IMR-90 (cell line): ENCODE data around the gene SLCO2B1. TPM values are rescaled to one million over a fixed set of nuclear protein-coding genes. Genes with fewer than 3 reads are reported as not detected.

Experiments used
- ATAC-seq: fragments of 200-7000 bp; cut with Tn5 transposase; 2 replicates; pipeline ENCODE4 v1.9.1; 2020; ENCODE audit warnings: low read depth, mild to moderate bottlenecking, moderate library complexity
- BruUV-seq: library from RNA; stranded (reverse); fragments of 400-500 nt; replicated peaks from 2 replicates; lab custom pipeline; 2021; lab: Mats Ljungman, UMichigan
- CTCF ChIA-PET: fragments of 300-600 bp; formaldehyde crosslinking; extraction: SDS; loops from one replicate; lab custom pipeline; 2021; ENCODE audit warnings: antibody characterized with exemption; lab: Yijun Ruan, JAX
- POLR2A ChIA-PET: fragments of 300-600 bp; sonication (Branson Sonifier 250); formaldehyde crosslinking; loops from one replicate; lab custom pipeline; 2022; ENCODE audit warnings: antibody characterized with exemption; ENCODE audit not compliant: unreplicated experiment; lab: Charles Lee
- DNase-seq: peaks from one replicate; pipeline ENCODE4 v3.0.0; 2013
- H2AFZ ChIP-seq: replicated peaks from 2 replicates; pipeline ENCODE3; 2013; ENCODE audit warnings: low read length, mild to moderate bottlenecking; ENCODE audit not compliant: poor library complexity
- H2AK5ac ChIP-seq: 2 replicates; pipeline ENCODE4 v1.6.1; 2013; ENCODE audit warnings: low read depth, low read length, inconsistent platforms
- H2AK9ac ChIP-seq: replicated peaks from 2 replicates; pipeline ENCODE3; 2013; ENCODE audit warnings: mild to moderate bottlenecking, low read depth, low read length, moderate library complexity; ENCODE audit not compliant: poor library complexity
- H2BK120ac ChIP-seq: 2 replicates; pipeline ENCODE4 v1.6.1; 2013; ENCODE audit warnings: low read depth, low read length, inconsistent platforms
- H2BK15ac ChIP-seq: 3 replicates; pipeline ENCODE4 v1.6.1; 2013; ENCODE audit warnings: low read depth, low read length, inconsistent platforms
- H2BK20ac ChIP-seq: 2 replicates; pipeline ENCODE4 v1.6.1; 2013; ENCODE audit warnings: low read depth, mild to moderate bottlenecking, inconsistent platforms, low read length, moderate library complexity
- H2BK5ac ChIP-seq: 2 replicates; pipeline ENCODE4 v1.6.1; 2013; ENCODE audit warnings: mild to moderate bottlenecking, low read depth, low read length, inconsistent platforms; ENCODE audit not compliant: poor library complexity, severe bottlenecking
- H3K14ac ChIP-seq: replicated peaks from 2 replicates; pipeline ENCODE4 v1.6.1; 2013; ENCODE audit warnings: low read depth, low read length, inconsistent platforms
- H3K18ac ChIP-seq: 2 replicates; pipeline ENCODE4 v1.6.1; 2013; ENCODE audit warnings: low read depth, low read length, control low read depth
- H3K23ac ChIP-seq: 2 replicates; pipeline ENCODE4 v1.6.1; 2013; ENCODE audit warnings: low read depth, low read length, inconsistent platforms
- H3K27ac ChIP-seq: 2 replicates; pipeline ENCODE4 v1.5.1; 2013; ENCODE audit warnings: mild to moderate bottlenecking, control low read depth, low read length; ENCODE audit not compliant: insufficient read depth
- H3K27me3 ChIP-seq: 2 replicates; pipeline ENCODE4 v1.6.1; 2013; ENCODE audit warnings: low read length; ENCODE audit not compliant: control insufficient read depth, insufficient read depth
- H3K36me3 ChIP-seq: 2 replicates; pipeline ENCODE4 v1.6.1; 2013; ENCODE audit warnings: low read length, mixed read lengths; ENCODE audit not compliant: control insufficient read depth, insufficient read depth
- H3K4ac ChIP-seq: 2 replicates; pipeline ENCODE4 v1.6.1; 2013; ENCODE audit warnings: low read depth, low read length, inconsistent platforms
- H3K4me1 ChIP-seq: 2 replicates; pipeline ENCODE4 v1.6.1; 2013; ENCODE audit warnings: low read length, mixed read lengths; ENCODE audit not compliant: control insufficient read depth, insufficient read depth
- H3K4me2 ChIP-seq: 2 replicates; pipeline ENCODE4 v1.6.1; 2013; ENCODE audit warnings: low read depth, mild to moderate bottlenecking, control low read depth, low read length, moderate library complexity
- H3K4me3 ChIP-seq: 2 replicates; pipeline ENCODE4 v1.5.1; 2013; ENCODE audit warnings: low read depth, mild to moderate bottlenecking, control low read depth, low read length, moderate library complexity; ENCODE audit not compliant: insufficient read depth
- H3K56ac ChIP-seq: 2 replicates; pipeline ENCODE4 v1.6.1; 2013; ENCODE audit warnings: low read length, inconsistent platforms; ENCODE audit not compliant: insufficient read depth; ENCODE audit errors: extremely low read depth
- H3K79me1 ChIP-seq, 2 experiments: 2 replicates each; pipeline ENCODE4 v1.6.1; 2013; ENCODE audit warnings: low read length in 2 of 2, inconsistent platforms in 1 of 2, low read depth in 1 of 2
- H3K9ac ChIP-seq: 2 replicates; pipeline ENCODE4 v1.6.1; 2013; ENCODE audit warnings: low read depth, low read length, control low read depth
- H3K9me1 ChIP-seq: 2 replicates; pipeline ENCODE4 v1.6.1; 2013; ENCODE audit warnings: low read length, inconsistent platforms; ENCODE audit not compliant: insufficient read depth
- H3K9me3 ChIP-seq: 2 replicates; pipeline ENCODE4 v1.6.1; 2013; ENCODE audit warnings: low read length; ENCODE audit not compliant: control insufficient read depth, insufficient read depth
- H4K20me1 ChIP-seq: 2 replicates; pipeline ENCODE4 v1.6.1; 2013; ENCODE audit warnings: low read length, inconsistent platforms; ENCODE audit not compliant: insufficient read depth
- H4K5ac ChIP-seq: 2 replicates; pipeline ENCODE4 v1.6.1; 2013; ENCODE audit warnings: mild to moderate bottlenecking, low read depth, low read length, control low read depth
- H4K8ac ChIP-seq, 2 experiments: 2 replicates each; pipeline ENCODE4 v1.6.1; 2013; ENCODE audit warnings: low read depth in 2 of 2, low read length in 2 of 2, control low read depth in 1 of 2, inconsistent platforms in 1 of 2
- H4K91ac ChIP-seq: 2 replicates; pipeline ENCODE4 v1.6.1; 2013; ENCODE audit warnings: low read depth, low read length, inconsistent platforms; ENCODE audit not compliant: insufficient read depth
- BHLHE40 ChIP-seq: fragments of 150-350 bp; IDR thresholded peaks from 2 replicates; pipeline ENCODE4 v1.6.1; 2016; ENCODE audit warnings: mild to moderate bottlenecking, low read depth, low read length
- CEBPB ChIP-seq: IDR thresholded peaks from 2 replicates; pipeline ENCODE4 v1.6.1; 2012; ENCODE audit warnings: low read depth, low read length, improper control_type of control experiment
- CHD1 ChIP-seq: IDR thresholded peaks from 2 replicates; pipeline ENCODE4 v1.6.1; 2012; ENCODE audit warnings: low read depth, low read length, improper control_type of control experiment
- CTCF ChIP-seq: conservative IDR thresholded peaks from 2 replicates; pipeline ENCODE4 v1.5.1; 2012; ENCODE audit warnings: mild to moderate bottlenecking, low read depth, low read length, improper control_type of control experiment
- ELK1 ChIP-seq: fragments of 150-350 bp; IDR thresholded peaks from 2 replicates; pipeline ENCODE4 v1.6.1; 2016; ENCODE audit warnings: low read depth, mild to moderate bottlenecking, low read length, moderate library complexity, borderline replicate concordance
- FOS ChIP-seq: fragments of 150-350 bp; IDR thresholded peaks from 2 replicates; pipeline ENCODE4 v1.6.1; 2016; ENCODE audit warnings: low read depth, low read length
- MAFK ChIP-seq: IDR thresholded peaks from 2 replicates; pipeline ENCODE4 v1.6.1; 2012; ENCODE audit warnings: low read depth, low read length, improper control_type of control experiment
- MAZ ChIP-seq: IDR thresholded peaks from 2 replicates; pipeline ENCODE4 v1.6.1; 2012; ENCODE audit warnings: low read depth, mild to moderate bottlenecking, low read length, improper control_type of control experiment, moderate library complexity, borderline replicate concordance
- MXI1 ChIP-seq: IDR thresholded peaks from 2 replicates; pipeline ENCODE4 v1.6.1; 2012; ENCODE audit warnings: low read depth, mild to moderate bottlenecking, low read length, moderate library complexity, borderline replicate concordance
- NFE2L2 ChIP-seq: fragments of 150-350 bp; IDR thresholded peaks from 2 replicates; pipeline ENCODE4 v1.6.1; 2016; ENCODE audit warnings: low read depth, mild to moderate bottlenecking, low read length
- POLR2A ChIP-seq: IDR thresholded peaks from 2 replicates; pipeline ENCODE4 v1.6.1; 2012; ENCODE audit warnings: mild to moderate bottlenecking, low read depth, low read length
- RAD21 ChIP-seq: IDR thresholded peaks from 2 replicates; pipeline ENCODE4 v1.6.1; 2012; ENCODE audit warnings: low read length, improper control_type of control experiment
- RCOR1 ChIP-seq: IDR thresholded peaks from 2 replicates; pipeline ENCODE4 v1.6.1; 2012; ENCODE audit warnings: mild to moderate bottlenecking, low read length, improper control_type of control experiment; ENCODE audit not compliant: insufficient replicate concordance
- RFX5 ChIP-seq: IDR thresholded peaks from 2 replicates; pipeline ENCODE4 v1.8.0; 2012; ENCODE audit warnings: low read depth, mild to moderate bottlenecking, low read length, moderate library complexity
- SMC3 ChIP-seq: fragments of 150-350 bp; IDR thresholded peaks from 2 replicates; pipeline ENCODE4 v1.6.1; 2016; ENCODE audit warnings: low read depth, mild to moderate bottlenecking, antibody characterized with exemption, low read length, moderate library complexity
- USF2 ChIP-seq: fragments of 150-350 bp; IDR thresholded peaks from 2 replicates; pipeline ENCODE4 v1.6.1; 2017; ENCODE audit warnings: mild to moderate bottlenecking, antibody characterized with exemption, low read length, low read depth
- WGBS, 2 experiments: methylation state at CpG; one replicate each; pipeline versions ENCODE4 v1.1.5 to v1.1.7; 2013; ENCODE audit warnings: missing lambda C conversion rate in 2 of 2; ENCODE audit not compliant: insufficient read length in 1 of 2; ENCODE audit errors: extremely low coverage in 2 of 2; 5-methylcytosine and 5-hydroxymethylcytosine counted together
- dilution Hi-C: fragments of 300-500 bp; cut with HindIII; formaldehyde crosslinking; loops from one replicate; pipeline ENCODE4 v1.14.3; 2018; ENCODE audit warnings: low sequenced_read_pairs; ENCODE audit not compliant: unreplicated experiment
- in situ Hi-C: fragments of 300-500 bp; cut with MboI; formaldehyde crosslinking; loops from 3 replicates; pipeline ENCODE4 v1.14.3; 2019; ENCODE audit warnings: low sequenced_read_pairs, inconsistent platforms, mixed read lengths
- intact Hi-C: fragments of 100-400 bp; cut with micrococcal nuclease; formaldehyde crosslinking; loops from 2 replicates; pipeline ENCODE4 v1.10.0; 2022
- polyA plus RNA-seq, 3 experiments: library from polyadenylated mRNA; depleted of rRNA; stranded (reverse); fragments of >200 nt; gene quantifications; 2 replicates each; pipeline ENCODE4 v1.2.3, GENCODE V29; 2012; ENCODE audit warnings: low replicate concordance in 1 of 3
- total RNA-seq: library from RNA; depleted of rRNA; stranded (reverse); fragments of >200 nt; gene quantifications from 2 replicates; pipeline ENCODE4 v1.2.3, GENCODE V29; 2012

The SLCO2B1 gene
- total and polyA plus RNA-seq, 2 of the 4 experiments (the other 2 are of a cell fraction): not detected

- POLR2A ChIA-PET: no interaction called here
- BruUV-seq: no TSS peak
- 83% methylated on average over 1 of the region's 2 CpGs; no CpG with 5 or more reads in 1 of the 2 experiments for WGBS, 2 experiments
- no peak overlapping the region for H3K18ac ChIP-seq
- CTCF ChIA-PET: interaction anchor here (1.8 to 2.3 kb wide), 2 partner anchors 9 to 172 kb away, joined by 4 to 24 read pairs; no protein-coding TSS in a partner anchor
- no peak overlapping the region for H4K91ac ChIP-seq
- no peak overlapping the region for H3K23ac ChIP-seq
- H4K20me1 ChIP-seq: no peaks in the 10 kb centered on the region
- no peak overlapping the region for H2BK120ac ChIP-seq
- H2BK5ac ChIP-seq: no peak overlapping the region
- H3K4ac ChIP-seq: no peak overlapping the region
- no peaks in the 10 kb centered on the region for H3K9me1 ChIP-seq
- H3K4me3 ChIP-seq: no peak overlapping the region
- H3K27me3 ChIP-seq: peaks cover 53% of the 10 kb centered on the region
- no peak for TF ChIP-seq USF2
- no peak for TF ChIP-seq FOS
- TF ChIP-seq POLR2A: no peak
- no peak for TF ChIP-seq BHLHE40
- no peak for TF ChIP-seq RCOR1
- no peak for TF ChIP-seq CEBPB
- no peak for TF ChIP-seq RAD21
- TF ChIP-seq CTCF: no peak
- no peak for TF ChIP-seq RFX5
- no peak for TF ChIP-seq CHD1
- TF ChIP-seq MAFK: no peak
- TF ChIP-seq MXI1: no peak
- TF ChIP-seq MAZ: no peak
- no peak for TF ChIP-seq ELK1
- TF ChIP-seq SMC3: no peak
- TF ChIP-seq NFE2L2: no peak
- in situ Hi-C loops: loop anchor here (5.0 kb wide), 2 partner anchors 56 to 181 kb away; no protein-coding TSS in a partner anchor
- ATAC-seq (no peak), DNase-seq (no peak)
- no peak overlapping the region for H3K14ac ChIP-seq
- no peak overlapping the region for H2BK15ac ChIP-seq
- no peak overlapping the region for H3K9ac ChIP-seq
- no peaks in the 10 kb centered on the region for H3K9me3 ChIP-seq
- no peak overlapping the region for H3K27ac ChIP-seq
- H4K8ac ChIP-seq: no peak overlapping the region
- dilution Hi-C loops: no loop called here
- intact Hi-C loops: loop anchor here (2.0 kb wide), 1 partner anchor 275 kb away; no protein-coding TSS in a partner anchor
- no peak overlapping the region for H4K5ac ChIP-seq
- no peak overlapping the region for H2AK5ac ChIP-seq
- H3K36me3 ChIP-seq: no peaks in the 10 kb centered on the region
- H2AFZ ChIP-seq: no peak overlapping the region
- no peak overlapping the region for H3K4me2 ChIP-seq
- no peaks in the 10 kb centered on the region for H3K79me1 ChIP-seq
- no peak overlapping the region for H3K56ac ChIP-seq
- H3K4me1 ChIP-seq: no peaks in the 10 kb centered on the region
- H2BK20ac ChIP-seq: no peak overlapping the region
- H2AK9ac ChIP-seq: no peak overlapping the region
Observed at GRCh38 chr11:75203641-75204011, 52.7 kb downstream of the SLCO2B1 start.
